Right renal pelvis (tissue), 4 donors: Measurements from ENCODE around the gene KRTAP5-8. TPM values are rescaled to one million over a fixed set of nuclear protein-coding genes. Genes with fewer than 3 reads are reported as not detected.
"Not testable (repeated sequence)": the region's sequence is repeated elsewhere in the genome, so short reads cannot be mapped to it uniquely, and the experiment has no call there.

Source experiments
- DNase-seq, 4 donors: peaks; one replicate each; pipeline ENCODE4 v3.0.0-alpha.2; 2013; ENCODE audit warnings: low read depth in 4 of 4, low spot score in 3 of 4, missing footprints in 1 of 4
- polyA plus RNA-seq, 4 donors: library from polyadenylated mRNA; unstranded; fragments of 120-200 nt; gene quantifications; one replicate each; pipeline ENCODE4 v1.2.1, GENCODE V29; 2013; ENCODE audit not compliant: insufficient read length in 4 of 4

KRTAP5-8 gene, protein sequence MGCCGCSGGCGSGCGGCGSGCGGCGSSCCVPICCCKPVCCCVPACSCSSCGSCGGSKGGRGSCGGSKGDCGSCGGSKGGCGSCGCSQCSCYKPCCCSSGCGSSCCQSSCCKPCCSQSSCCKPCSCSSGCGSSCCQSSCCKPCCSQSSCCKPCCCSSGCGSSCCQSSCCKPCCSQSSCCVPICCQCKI
- polyA plus RNA-seq, result 1 to 10 TPM in 1 of 4 donors, under 1 TPM in 3; 0.47 to 1.0 (median 0.71) TPM

DNA sequence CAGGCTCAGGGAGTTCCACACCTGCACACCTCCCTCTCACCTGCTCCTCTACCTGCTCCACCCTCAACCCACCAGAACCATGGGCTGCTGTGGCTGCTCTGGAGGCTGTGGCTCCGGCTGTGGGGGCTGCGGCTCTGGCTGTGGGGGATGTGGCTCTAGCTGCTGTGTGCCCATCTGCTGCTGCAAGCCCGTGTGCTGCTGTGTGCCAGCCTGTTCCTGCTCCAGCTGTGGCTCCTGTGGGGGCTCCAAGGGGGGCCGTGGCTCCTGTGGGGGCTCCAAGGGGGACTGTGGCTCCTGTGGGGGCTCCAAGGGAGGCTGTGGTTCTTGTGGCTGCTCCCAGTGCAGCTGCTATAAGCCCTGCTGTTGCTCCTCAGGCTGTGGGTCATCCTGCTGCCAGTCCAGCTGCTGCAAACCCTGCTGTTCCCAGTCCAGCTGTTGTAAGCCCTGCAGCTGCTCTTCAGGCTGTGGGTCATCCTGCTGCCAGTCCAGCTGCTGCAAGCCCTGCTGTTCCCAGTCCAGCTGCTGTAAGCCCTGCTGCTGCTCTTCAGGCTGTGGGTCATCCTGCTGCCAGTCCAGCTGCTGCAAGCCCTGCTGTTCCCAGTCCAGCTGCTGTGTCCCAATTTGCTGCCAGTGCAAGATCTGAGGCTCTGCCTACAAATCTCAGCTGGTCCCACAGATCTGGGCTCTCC lies at the start of gene KRTAP5-8:
Gene KRTAP5-8 (plus strand): TSS at position 49 of the 689 bp plus-strand sequence. CDS start 31 bp downstream, at position 80.
- not testable (repeated sequence) for DNase-seq

- no peak for DNase-seq
Measured at GRCh38 chr11:71488681-71489270, 49.0 kb upstream of the KRTAP5-8 start.

DNA sequence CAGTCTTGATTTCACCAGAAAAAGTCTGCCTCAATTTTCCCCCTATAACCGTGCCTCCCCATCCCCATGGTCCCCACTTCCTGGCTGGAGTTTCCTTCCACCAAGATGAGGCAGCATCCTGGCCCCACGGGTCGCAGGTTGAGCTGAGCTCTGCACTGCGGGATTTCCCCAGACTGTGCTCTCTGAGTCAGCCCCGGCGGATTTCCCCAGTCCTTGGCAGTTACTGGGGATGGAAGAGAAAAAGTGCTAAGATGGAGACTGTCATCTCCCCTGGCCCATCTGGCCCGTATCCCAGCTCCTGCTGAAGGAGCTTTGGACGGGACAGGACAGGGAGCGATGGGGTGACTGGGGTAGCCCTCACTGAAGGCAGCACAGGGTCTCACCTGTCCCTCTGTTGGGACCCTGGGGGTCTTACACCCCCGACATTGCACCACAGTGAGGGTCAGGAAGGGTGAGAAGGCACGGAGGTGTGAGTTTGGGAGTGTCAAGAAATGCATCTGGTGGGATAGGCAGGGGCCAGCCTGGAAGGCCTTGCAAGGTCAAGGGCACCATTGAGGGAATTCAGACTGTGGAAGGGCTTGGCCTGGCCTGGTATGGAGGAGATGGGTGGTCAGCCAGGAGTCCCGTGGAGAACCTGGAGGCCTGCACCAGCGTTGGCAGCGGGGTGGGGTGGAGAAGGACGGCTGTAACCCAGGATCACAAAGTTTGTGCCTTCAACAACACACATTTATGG lies 48.3 kb upstream of the KRTAP5-8 start:
- DNase-seq, result no peak

DNA sequence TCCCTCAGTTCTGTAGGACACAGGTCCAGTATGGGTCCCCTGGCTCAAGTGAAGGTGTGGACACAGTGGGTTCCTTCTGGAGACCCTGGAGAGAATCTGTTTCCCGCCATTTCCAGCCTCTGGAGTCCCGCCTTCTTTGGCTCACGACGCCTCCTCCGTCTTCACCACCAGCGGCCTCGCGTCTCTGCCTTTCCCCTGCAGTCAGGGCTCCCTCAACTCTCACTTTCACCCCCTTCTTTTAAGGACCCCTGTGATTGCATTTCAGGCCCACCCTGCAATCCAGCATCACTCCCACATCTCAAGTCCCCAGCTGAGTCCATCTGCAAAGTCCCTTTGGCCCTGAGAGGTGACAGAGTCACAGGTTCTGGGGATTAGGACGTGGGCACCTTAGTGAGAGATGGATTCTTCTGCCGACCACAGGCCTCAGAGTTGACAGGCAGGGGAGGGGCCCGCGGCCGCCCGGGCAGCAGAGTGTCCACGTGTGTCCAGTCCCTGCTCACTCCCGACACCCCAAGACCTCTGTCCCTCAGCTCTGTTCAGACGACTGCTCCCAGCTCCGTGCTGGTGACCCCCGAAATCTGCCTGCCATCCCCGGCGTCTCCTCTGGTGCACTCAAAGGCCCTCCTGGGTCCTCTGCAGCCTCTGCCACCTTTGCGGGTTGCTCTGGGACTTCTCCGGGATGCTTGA lies 47.6 kb upstream of the KRTAP5-8 start:
- DNase-seq, result no peak

- DNase-seq, result no peak
Measured at GRCh38 chr11:71490731-71491390, 47.0 kb upstream of the KRTAP5-8 start.

DNA sequence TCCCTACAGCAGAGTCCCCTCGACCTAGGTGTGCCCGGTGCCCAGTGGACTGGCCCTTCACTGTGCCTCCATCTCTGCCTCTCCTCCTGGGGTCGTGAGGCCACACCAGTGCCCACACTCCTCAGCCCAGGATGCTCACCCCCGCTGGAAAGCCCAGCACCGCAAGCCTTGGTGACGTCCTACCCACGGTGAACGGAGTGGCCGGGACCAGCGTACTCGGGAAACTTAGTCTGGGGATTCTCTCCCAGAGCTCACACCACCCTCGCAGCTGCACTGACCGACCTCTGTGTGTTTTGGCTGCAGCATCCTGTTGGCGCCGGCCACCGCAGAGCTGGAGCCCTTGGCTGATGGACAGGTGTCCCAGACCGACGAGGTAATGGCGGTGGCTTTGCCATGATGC lies 46.3 kb upstream of the KRTAP5-8 start:
- no peak for DNase-seq

DNA sequence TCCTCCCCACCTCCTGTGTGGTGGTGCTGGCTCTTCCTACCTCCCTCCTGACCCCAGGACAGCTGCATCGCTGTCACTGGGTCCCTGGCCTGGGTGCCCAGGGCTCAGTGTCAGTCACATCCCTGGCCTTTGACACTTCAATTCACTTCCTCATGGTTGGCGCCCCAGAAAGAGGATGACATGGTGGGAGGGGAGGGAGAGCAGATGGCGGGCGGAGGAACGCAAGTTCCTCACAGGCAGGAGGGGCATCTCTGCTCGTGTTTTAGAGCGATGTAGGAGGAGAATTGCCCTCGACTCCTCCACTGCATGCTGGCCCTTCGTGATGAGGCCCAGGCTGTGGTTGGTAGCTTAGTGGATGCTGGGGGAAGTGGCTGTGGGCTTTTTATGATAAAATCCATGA lies 45.9 kb upstream of the KRTAP5-8 start:
- DNase-seq, result no peak

DNA sequence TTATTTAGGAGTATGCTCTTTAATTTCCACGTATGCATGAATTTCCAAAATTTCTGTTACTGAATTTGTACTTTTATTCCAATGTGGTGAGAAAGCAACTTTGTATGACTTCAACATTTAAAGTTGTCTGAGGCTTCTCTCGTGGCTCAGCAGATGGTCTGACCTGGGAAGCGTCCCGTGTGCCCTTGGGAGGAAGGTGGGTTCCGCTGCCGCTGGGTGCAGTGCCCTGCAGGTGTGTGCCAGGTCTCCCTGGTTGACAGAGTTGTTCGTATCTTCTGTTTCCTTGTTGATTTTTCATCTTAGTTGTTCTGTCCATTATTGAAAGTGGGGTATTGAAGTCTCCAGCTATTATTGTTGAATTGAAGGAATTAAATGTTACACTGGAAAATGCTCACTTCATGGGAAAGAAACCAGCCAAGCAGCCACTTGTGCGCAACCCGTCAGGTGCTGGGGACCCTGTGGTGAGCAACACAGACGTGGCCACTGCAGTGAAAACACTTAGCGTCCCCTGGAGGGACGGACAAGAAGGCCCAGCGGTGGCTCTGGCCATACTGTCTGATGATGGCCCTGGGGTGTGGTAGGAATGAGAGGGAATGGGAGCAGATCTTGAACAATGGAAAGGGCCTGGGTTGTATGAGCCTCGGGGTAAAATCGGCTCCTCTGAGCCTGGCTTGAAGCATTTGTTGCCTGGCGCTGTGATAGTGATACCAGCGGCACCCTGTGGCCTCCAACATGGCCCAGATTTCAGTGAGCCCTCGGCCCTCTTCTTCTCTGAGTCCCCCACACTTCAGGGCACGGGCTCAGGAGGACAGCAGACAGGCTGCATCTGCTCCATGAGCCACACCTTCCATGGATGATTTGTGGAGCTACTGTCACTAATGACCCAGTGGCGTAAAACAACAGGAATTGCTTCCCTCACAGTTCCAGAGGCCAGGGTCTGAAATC lies 42.3 kb upstream of the KRTAP5-8 start:
- no peak for DNase-seq

GRCh38 chr11:71496421-71496820 lies 41.4 kb upstream of the KRTAP5-8 start:
- no peak for DNase-seq

- DNase-seq, result no peak
Measured at GRCh38 chr11:71498091-71498490, 39.7 kb upstream of the KRTAP5-8 start.

DNA sequence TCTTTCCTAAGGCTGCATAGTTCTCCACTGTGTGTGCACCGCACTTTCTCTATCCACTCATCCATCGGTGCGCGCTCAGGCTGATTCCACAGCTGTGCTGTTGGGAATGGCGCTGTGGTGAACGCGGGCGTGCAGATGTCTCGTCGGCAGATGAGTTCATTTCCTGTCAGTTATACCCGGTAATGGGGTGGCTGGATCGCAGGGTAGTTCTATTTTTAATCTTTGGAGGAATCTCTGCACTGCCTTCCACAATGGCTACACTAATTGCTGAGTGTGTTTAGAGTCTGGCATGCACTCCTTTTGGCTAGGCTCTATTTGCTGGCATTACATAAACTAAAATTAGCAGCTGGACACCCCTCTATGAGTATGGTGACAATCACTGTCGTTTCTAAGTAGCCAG lies 38.7 kb upstream of the KRTAP5-8 start:
- DNase-seq, result no peak

DNA sequence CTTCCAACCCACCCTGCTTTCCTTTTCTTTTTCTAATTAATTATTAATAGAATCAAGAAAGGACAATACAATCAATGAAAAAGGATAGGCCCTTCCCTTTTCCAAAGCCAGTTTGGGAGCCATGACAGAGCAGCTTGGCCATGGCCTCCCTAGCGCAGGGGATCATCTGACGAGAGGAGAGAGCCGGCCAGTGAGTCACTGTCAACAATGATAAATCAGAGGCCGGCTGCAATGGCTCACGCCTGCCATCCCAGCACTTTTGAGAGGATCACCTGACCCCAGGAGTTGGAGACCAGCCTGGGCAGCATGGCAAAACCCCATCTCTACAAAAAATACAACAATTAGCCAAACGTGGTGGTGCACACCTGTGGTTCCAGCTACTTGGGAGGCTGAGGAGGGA lies 38.3 kb upstream of the KRTAP5-8 start:
- no peak for DNase-seq

- no peak for DNase-seq
Measured at GRCh38 chr11:71500601-71501021, 37.2 kb upstream of the KRTAP5-8 start.

DNA sequence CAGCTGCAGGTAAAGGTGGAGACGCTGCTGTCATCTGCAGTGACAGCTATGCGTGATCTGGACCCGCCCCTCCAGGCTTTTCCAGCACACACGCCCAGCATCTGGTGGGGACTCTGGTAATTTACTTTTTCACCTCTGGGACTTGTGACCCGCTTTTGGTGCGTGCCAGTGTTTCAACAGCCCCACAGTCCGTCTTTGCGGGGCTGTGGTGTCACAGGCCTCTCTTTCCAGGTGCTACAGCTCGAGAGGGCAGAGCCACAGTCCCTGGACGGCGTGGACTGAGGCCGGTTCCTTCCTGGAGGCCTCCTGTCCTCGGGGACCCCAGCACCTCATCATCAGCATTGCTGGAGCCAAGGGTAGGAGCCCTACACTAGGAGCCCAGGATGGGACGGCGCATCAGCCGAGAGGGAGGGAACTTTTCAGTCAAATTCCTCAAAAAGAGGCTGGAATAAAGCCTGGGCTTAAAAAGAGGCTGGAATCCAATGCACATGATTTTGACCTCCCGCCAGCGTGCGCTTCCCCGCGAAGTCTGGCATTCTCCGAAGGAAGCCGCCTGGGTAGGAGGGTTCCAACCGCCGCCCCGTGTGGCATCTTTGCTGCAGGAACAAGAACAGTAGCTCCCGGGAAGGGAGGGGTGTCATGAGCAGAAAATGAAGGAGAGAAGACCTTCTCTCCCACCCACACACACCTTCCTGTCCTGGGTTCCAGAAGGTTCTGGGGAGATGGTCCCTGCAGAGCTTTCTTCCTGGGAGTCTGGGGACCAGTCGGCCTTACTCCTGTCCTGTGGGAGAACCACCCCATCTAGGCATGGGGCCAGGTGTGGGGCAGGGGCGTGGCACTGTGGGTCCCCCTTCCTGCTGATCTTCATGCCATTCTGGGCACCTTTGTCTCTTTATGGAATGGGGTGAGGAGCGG lies 36.5 kb upstream of the KRTAP5-8 start:
- DNase-seq, result no peak

- no peak for DNase-seq
Measured at GRCh38 chr11:71502026-71502425, 35.8 kb upstream of the KRTAP5-8 start.

- no peak for DNase-seq
Measured at GRCh38 chr11:71502871-71503435, 34.9 kb upstream of the KRTAP5-8 start.

- no peak for DNase-seq
Measured at GRCh38 chr11:71504531-71504930, 33.3 kb upstream of the KRTAP5-8 start.

GRCh38 chr11:71505001-71505400 lies 32.8 kb upstream of the KRTAP5-8 start:
- DNase-seq, result no peak
